Tibial nerve (tissue), 4 donors: ENCODE results near the gene DHRS7C. TPM values are rescaled to one million over a fixed set of nuclear protein-coding genes. Genes with fewer than 3 reads are reported as not detected.
A peak's percentile ranks its signal among the peaks of the same experiment; 100 is the strongest.

ENCODE experiments used
- DNase-seq, 2 donors: peaks; one replicate each; pipeline ENCODE4 v3.0.0-alpha.2; 2019; ENCODE audit warnings: low spot score in 2 of 2
- H3K27ac ChIP-seq, 4 donors: fragments of 200-600 bp; sonication (generic) in 3 of 4; one replicate each; pipeline ENCODE4 v1.5.1; 2017 to 2019; ENCODE audit warnings: mild to moderate bottlenecking in 1 of 4
- H3K27me3 ChIP-seq, 2 donors: fragments of 200-600 bp; sonication (generic) in 1 of 2; one replicate each; pipeline versions ENCODE4 v1.5.1 to v1.6.0; 2017 to 2019
- H3K36me3 ChIP-seq, 3 donors: fragments of 200-600 bp; sonication (generic); one replicate each; pipeline ENCODE4 v1.5.1; 2018 to 2019
- H3K4me1 ChIP-seq, 4 donors: fragments of 200-600 bp; sonication (generic) in 3 of 4; one replicate each; pipeline ENCODE4 v1.5.1; 2017 to 2019
- H3K4me3 ChIP-seq, 4 donors: fragments of 200-600 bp; sonication (generic) in 3 of 4; one replicate each; pipeline ENCODE4 v1.5.1; 2017 to 2019; ENCODE audit warnings: mild to moderate bottlenecking in 1 of 4, moderate library complexity in 1 of 4
- H3K9me3 ChIP-seq, 4 donors: fragments of 200-600 bp; sonication (generic) in 3 of 4; one replicate each; pipeline ENCODE4 v1.5.1; 2017 to 2019
- CTCF ChIP-seq, 5 experiments: fragments of 200-600 bp in 3 of 5; fragments of 450-650 bp in 2 of 5; sonication (generic) in 3 of 5; IDR thresholded peaks; one replicate each; pipeline ENCODE4 v1.5.1; 2016 to 2019; ENCODE audit warnings: antibody characterized with exemption in 5 of 5, mild to moderate bottlenecking in 3 of 5, moderate library complexity in 2 of 5
- EP300 ChIP-seq, 2 donors: sonication (generic); formaldehyde crosslinking; IDR thresholded peaks; one replicate each; pipeline ENCODE4 v1.6.1; 2017; ENCODE audit warnings: antibody characterized with exemption in 2 of 2, mild to moderate bottlenecking in 1 of 2
- POLR2A ChIP-seq, 2 donors: fragments of 450-650 bp; IDR thresholded peaks; one replicate each; pipeline ENCODE4 v1.6.1; 2017; ENCODE audit warnings: antibody characterized with exemption in 2 of 2, mild to moderate bottlenecking in 2 of 2, moderate library complexity in 2 of 2
- WGBS, 2 donors: methylation state at CpG; one replicate each; pipeline ENCODE4 v1.1.5; 2018; 5-methylcytosine and 5-hydroxymethylcytosine counted together
- total RNA-seq, 4 donors: library from RNA; depleted of rRNA; stranded (reverse); fragments of >200 nt; gene quantifications; one replicate each; pipeline ENCODE4 v1.1.0, GENCODE V29; 2016

DHRS7C gene
- total RNA-seq, 4 donors from 2014 or later = not detected

- TF ChIP-seq POLR2A (IDR thresholded peaks at IDR 0.05) (no peak), EP300 (IDR thresholded peaks at IDR 0.05) (no peak), CTCF (IDR thresholded peaks at IDR 0.05) (no peak)
- Histone ChIP-seq H3K9me3 (peaks cover 0 to 14% (median 0%) of the 10 kb centered on the region in 4 donors), H3K36me3 (no peaks in the 10 kb centered on the region), H3K27ac (no peak overlapping the region), H3K4me1 (no peaks in the 10 kb centered on the region), H3K4me3 (no peak overlapping the region), H3K27me3 (no peaks in the 10 kb centered on the region)
- 70 to 77% methylated on average over 18 to 19 of the region's 19 CpGs for WGBS, 2 donors
- DNase-seq = no peak
These were observed 18.7 kb downstream of the DHRS7C start for GRCh38 chr17:9772658-9773057.

- Histone ChIP-seq H3K27ac (no peak overlapping the region), H3K4me1 (no peaks in the 10 kb centered on the region), H3K27me3 (no peaks in the 10 kb centered on the region), H3K36me3 (no peaks in the 10 kb centered on the region), H3K9me3 (peaks cover 0 to 11% (median 0%) of the 10 kb centered on the region in 4 donors), H3K4me3 (no peak overlapping the region)
- no peak for DNase-seq
- 89% methylated on average over 25 to 27 of the region's 27 CpGs for WGBS, 2 donors
- TF ChIP-seq CTCF (IDR thresholded peaks at IDR 0.05) = no peak
- no peak for TF ChIP-seq POLR2A (IDR thresholded peaks at IDR 0.05)
- TF ChIP-seq EP300 (IDR thresholded peaks at IDR 0.05) = no peak
These were observed 19.9 kb downstream of the DHRS7C start for GRCh38 chr17:9771465-9771864.

GRCh38 chr17:9769036-9769695 is 22.2 kb downstream of the DHRS7C start:
- H3K27ac ChIP-seq = no peak overlapping the region
- H3K4me3 ChIP-seq = no peak overlapping the region
- no peak for DNase-seq
- no peaks in the 10 kb centered on the region for H3K27me3 ChIP-seq
- H3K4me1 ChIP-seq = no peaks in the 10 kb centered on the region
- 80 to 89% methylated on average over 15 of the region's 15 CpGs for WGBS, 2 donors
- no peaks in the 10 kb centered on the region for H3K36me3 ChIP-seq
- H3K9me3 ChIP-seq = no peaks in the 10 kb centered on the region
- TF ChIP-seq EP300 (IDR thresholded peaks at IDR 0.05) (no peak), POLR2A (IDR thresholded peaks at IDR 0.05) (no peak), CTCF (IDR thresholded peaks at IDR 0.05) (no peak)

GRCh38 chr17:9768381-9768934 is 22.9 kb downstream of the DHRS7C start:
- Histone ChIP-seq H3K9me3 (no peaks in the 10 kb centered on the region), H3K36me3 (no peaks in the 10 kb centered on the region), H3K4me1 (no peaks in the 10 kb centered on the region), H3K27ac (no peak overlapping the region), H3K27me3 (no peaks in the 10 kb centered on the region), H3K4me3 (no peak overlapping the region)
- no peak for DNase-seq
- 28 to 55% methylated on average over 5 of the region's 5 CpGs for WGBS, 2 donors
- TF ChIP-seq CTCF (IDR thresholded peaks at IDR 0.05) (peak in 3 of 5 experiments; percentile 34 to 67 (median 46)), EP300 (IDR thresholded peaks at IDR 0.05) (no peak)

GRCh38 chr17:9767432-9767991 is 23.9 kb downstream of the DHRS7C start:
- no peaks in the 10 kb centered on the region for H3K4me1 ChIP-seq
- WGBS, 2 donors = 78 to 87% methylated on average over 7 of the region's 7 CpGs
- no peaks in the 10 kb centered on the region for H3K27me3 ChIP-seq
- no peaks in the 10 kb centered on the region for H3K9me3 ChIP-seq
- H3K27ac ChIP-seq = no peak overlapping the region
- DNase-seq = no peak
- H3K36me3 ChIP-seq = no peaks in the 10 kb centered on the region
- no peak overlapping the region for H3K4me3 ChIP-seq
- TF ChIP-seq CTCF (IDR thresholded peaks at IDR 0.05) (no peak), EP300 (IDR thresholded peaks at IDR 0.05) (no peak), POLR2A (IDR thresholded peaks at IDR 0.05) (no peak)
